IMR-90 (cell line): Measurements from ENCODE around the gene CDH12. TPM values are rescaled to one million over a fixed set of nuclear protein-coding genes. Genes with fewer than 3 reads are reported as not detected.

Source experiments
- ATAC-seq: fragments of 200-7000 bp; cut with Tn5 transposase; 2 replicates; pipeline ENCODE4 v1.9.1; 2020; ENCODE audit warnings: low read depth, mild to moderate bottlenecking, moderate library complexity
- BruUV-seq: library from RNA; stranded (reverse); fragments of 400-500 nt; replicated peaks from 2 replicates; lab custom pipeline; 2021; lab: Mats Ljungman, UMichigan
- CTCF ChIA-PET: fragments of 300-600 bp; formaldehyde crosslinking; extraction: SDS; loops from one replicate; lab custom pipeline; 2021; ENCODE audit warnings: antibody characterized with exemption; lab: Yijun Ruan, JAX
- POLR2A ChIA-PET: fragments of 300-600 bp; sonication (Branson Sonifier 250); formaldehyde crosslinking; loops from one replicate; lab custom pipeline; 2022; ENCODE audit warnings: antibody characterized with exemption; ENCODE audit not compliant: unreplicated experiment; lab: Charles Lee
- DNase-seq: peaks from one replicate; pipeline ENCODE4 v3.0.0; 2013
- H2AFZ ChIP-seq: replicated peaks from 2 replicates; pipeline ENCODE3; 2013; ENCODE audit warnings: low read length, mild to moderate bottlenecking; ENCODE audit not compliant: poor library complexity
- H2AK5ac ChIP-seq: 2 replicates; pipeline ENCODE4 v1.6.1; 2013; ENCODE audit warnings: low read depth, low read length, inconsistent platforms
- H2AK9ac ChIP-seq: replicated peaks from 2 replicates; pipeline ENCODE3; 2013; ENCODE audit warnings: mild to moderate bottlenecking, low read depth, low read length, moderate library complexity; ENCODE audit not compliant: poor library complexity
- H2BK120ac ChIP-seq: 2 replicates; pipeline ENCODE4 v1.6.1; 2013; ENCODE audit warnings: low read depth, low read length, inconsistent platforms
- H2BK15ac ChIP-seq: 3 replicates; pipeline ENCODE4 v1.6.1; 2013; ENCODE audit warnings: low read depth, low read length, inconsistent platforms
- H2BK20ac ChIP-seq: 2 replicates; pipeline ENCODE4 v1.6.1; 2013; ENCODE audit warnings: low read depth, mild to moderate bottlenecking, inconsistent platforms, low read length, moderate library complexity
- H2BK5ac ChIP-seq: 2 replicates; pipeline ENCODE4 v1.6.1; 2013; ENCODE audit warnings: mild to moderate bottlenecking, low read depth, low read length, inconsistent platforms; ENCODE audit not compliant: poor library complexity, severe bottlenecking
- H3K14ac ChIP-seq: replicated peaks from 2 replicates; pipeline ENCODE4 v1.6.1; 2013; ENCODE audit warnings: low read depth, low read length, inconsistent platforms
- H3K18ac ChIP-seq: 2 replicates; pipeline ENCODE4 v1.6.1; 2013; ENCODE audit warnings: low read depth, low read length, control low read depth
- H3K23ac ChIP-seq: 2 replicates; pipeline ENCODE4 v1.6.1; 2013; ENCODE audit warnings: low read depth, low read length, inconsistent platforms
- H3K27ac ChIP-seq: 2 replicates; pipeline ENCODE4 v1.5.1; 2013; ENCODE audit warnings: mild to moderate bottlenecking, control low read depth, low read length; ENCODE audit not compliant: insufficient read depth
- H3K27me3 ChIP-seq: 2 replicates; pipeline ENCODE4 v1.6.1; 2013; ENCODE audit warnings: low read length; ENCODE audit not compliant: control insufficient read depth, insufficient read depth
- H3K36me3 ChIP-seq: 2 replicates; pipeline ENCODE4 v1.6.1; 2013; ENCODE audit warnings: low read length, mixed read lengths; ENCODE audit not compliant: control insufficient read depth, insufficient read depth
- H3K4ac ChIP-seq: 2 replicates; pipeline ENCODE4 v1.6.1; 2013; ENCODE audit warnings: low read depth, low read length, inconsistent platforms
- H3K4me1 ChIP-seq: 2 replicates; pipeline ENCODE4 v1.6.1; 2013; ENCODE audit warnings: low read length, mixed read lengths; ENCODE audit not compliant: control insufficient read depth, insufficient read depth
- H3K4me2 ChIP-seq: 2 replicates; pipeline ENCODE4 v1.6.1; 2013; ENCODE audit warnings: low read depth, mild to moderate bottlenecking, control low read depth, low read length, moderate library complexity
- H3K4me3 ChIP-seq: 2 replicates; pipeline ENCODE4 v1.5.1; 2013; ENCODE audit warnings: low read depth, mild to moderate bottlenecking, control low read depth, low read length, moderate library complexity; ENCODE audit not compliant: insufficient read depth
- H3K56ac ChIP-seq: 2 replicates; pipeline ENCODE4 v1.6.1; 2013; ENCODE audit warnings: low read length, inconsistent platforms; ENCODE audit not compliant: insufficient read depth; ENCODE audit errors: extremely low read depth
- H3K79me1 ChIP-seq, 2 experiments: 2 replicates each; pipeline ENCODE4 v1.6.1; 2013; ENCODE audit warnings: low read length in 2 of 2, inconsistent platforms in 1 of 2, low read depth in 1 of 2
- H3K9ac ChIP-seq: 2 replicates; pipeline ENCODE4 v1.6.1; 2013; ENCODE audit warnings: low read depth, low read length, control low read depth
- H3K9me1 ChIP-seq: 2 replicates; pipeline ENCODE4 v1.6.1; 2013; ENCODE audit warnings: low read length, inconsistent platforms; ENCODE audit not compliant: insufficient read depth
- H3K9me3 ChIP-seq: 2 replicates; pipeline ENCODE4 v1.6.1; 2013; ENCODE audit warnings: low read length; ENCODE audit not compliant: control insufficient read depth, insufficient read depth
- H4K20me1 ChIP-seq: 2 replicates; pipeline ENCODE4 v1.6.1; 2013; ENCODE audit warnings: low read length, inconsistent platforms; ENCODE audit not compliant: insufficient read depth
- H4K5ac ChIP-seq: 2 replicates; pipeline ENCODE4 v1.6.1; 2013; ENCODE audit warnings: mild to moderate bottlenecking, low read depth, low read length, control low read depth
- H4K8ac ChIP-seq, 2 experiments: 2 replicates each; pipeline ENCODE4 v1.6.1; 2013; ENCODE audit warnings: low read depth in 2 of 2, low read length in 2 of 2, control low read depth in 1 of 2, inconsistent platforms in 1 of 2
- H4K91ac ChIP-seq: 2 replicates; pipeline ENCODE4 v1.6.1; 2013; ENCODE audit warnings: low read depth, low read length, inconsistent platforms; ENCODE audit not compliant: insufficient read depth
- BHLHE40 ChIP-seq: fragments of 150-350 bp; IDR thresholded peaks from 2 replicates; pipeline ENCODE4 v1.6.1; 2016; ENCODE audit warnings: mild to moderate bottlenecking, low read depth, low read length
- CEBPB ChIP-seq: IDR thresholded peaks from 2 replicates; pipeline ENCODE4 v1.6.1; 2012; ENCODE audit warnings: low read depth, low read length, improper control_type of control experiment
- CHD1 ChIP-seq: IDR thresholded peaks from 2 replicates; pipeline ENCODE4 v1.6.1; 2012; ENCODE audit warnings: low read depth, low read length, improper control_type of control experiment
- FOS ChIP-seq: fragments of 150-350 bp; IDR thresholded peaks from 2 replicates; pipeline ENCODE4 v1.6.1; 2016; ENCODE audit warnings: low read depth, low read length
- MAFK ChIP-seq: IDR thresholded peaks from 2 replicates; pipeline ENCODE4 v1.6.1; 2012; ENCODE audit warnings: low read depth, low read length, improper control_type of control experiment
- MXI1 ChIP-seq: IDR thresholded peaks from 2 replicates; pipeline ENCODE4 v1.6.1; 2012; ENCODE audit warnings: low read depth, mild to moderate bottlenecking, low read length, moderate library complexity, borderline replicate concordance
- NFE2L2 ChIP-seq: fragments of 150-350 bp; IDR thresholded peaks from 2 replicates; pipeline ENCODE4 v1.6.1; 2016; ENCODE audit warnings: low read depth, mild to moderate bottlenecking, low read length
- RCOR1 ChIP-seq: IDR thresholded peaks from 2 replicates; pipeline ENCODE4 v1.6.1; 2012; ENCODE audit warnings: mild to moderate bottlenecking, low read length, improper control_type of control experiment; ENCODE audit not compliant: insufficient replicate concordance
- RFX5 ChIP-seq: IDR thresholded peaks from 2 replicates; pipeline ENCODE4 v1.8.0; 2012; ENCODE audit warnings: low read depth, mild to moderate bottlenecking, low read length, moderate library complexity
- SMC3 ChIP-seq: fragments of 150-350 bp; IDR thresholded peaks from 2 replicates; pipeline ENCODE4 v1.6.1; 2016; ENCODE audit warnings: low read depth, mild to moderate bottlenecking, antibody characterized with exemption, low read length, moderate library complexity
- WGBS, 2 experiments: methylation state at CpG; one replicate each; pipeline versions ENCODE4 v1.1.5 to v1.1.7; 2013; ENCODE audit warnings: missing lambda C conversion rate in 2 of 2; ENCODE audit not compliant: insufficient read length in 1 of 2; ENCODE audit errors: extremely low coverage in 2 of 2; 5-methylcytosine and 5-hydroxymethylcytosine counted together
- dilution Hi-C: fragments of 300-500 bp; cut with HindIII; formaldehyde crosslinking; loops from one replicate; pipeline ENCODE4 v1.14.3; 2018; ENCODE audit warnings: low sequenced_read_pairs; ENCODE audit not compliant: unreplicated experiment
- in situ Hi-C: fragments of 300-500 bp; cut with MboI; formaldehyde crosslinking; loops from 3 replicates; pipeline ENCODE4 v1.14.3; 2019; ENCODE audit warnings: low sequenced_read_pairs, inconsistent platforms, mixed read lengths
- intact Hi-C: fragments of 100-400 bp; cut with micrococcal nuclease; formaldehyde crosslinking; loops from 2 replicates; pipeline ENCODE4 v1.10.0; 2022
- polyA plus RNA-seq, 3 experiments: library from polyadenylated mRNA; depleted of rRNA; stranded (reverse); fragments of >200 nt; gene quantifications; 2 replicates each; pipeline ENCODE4 v1.2.3, GENCODE V29; 2012; ENCODE audit warnings: low replicate concordance in 1 of 3
- total RNA-seq: library from RNA; depleted of rRNA; stranded (reverse); fragments of >200 nt; gene quantifications from 2 replicates; pipeline ENCODE4 v1.2.3, GENCODE V29; 2012
- TF ChIP-seq, protein P1 (sequence below): fragments of 150-350 bp; IDR thresholded peaks from 2 replicates; pipeline ENCODE4 v1.6.1; 2016; ENCODE audit warnings: low read depth, mild to moderate bottlenecking, low read length, moderate library complexity, borderline replicate concordance
- TF ChIP-seq, protein P2 (sequence below): fragments of 150-350 bp; IDR thresholded peaks from 2 replicates; pipeline ENCODE4 v1.6.1; 2017; ENCODE audit warnings: mild to moderate bottlenecking, antibody characterized with exemption, low read length, low read depth

The CDH12 gene
- total and polyA plus RNA-seq, 2 of the 4 experiments (the other 2 are of a cell fraction), result not detected

DNA sequence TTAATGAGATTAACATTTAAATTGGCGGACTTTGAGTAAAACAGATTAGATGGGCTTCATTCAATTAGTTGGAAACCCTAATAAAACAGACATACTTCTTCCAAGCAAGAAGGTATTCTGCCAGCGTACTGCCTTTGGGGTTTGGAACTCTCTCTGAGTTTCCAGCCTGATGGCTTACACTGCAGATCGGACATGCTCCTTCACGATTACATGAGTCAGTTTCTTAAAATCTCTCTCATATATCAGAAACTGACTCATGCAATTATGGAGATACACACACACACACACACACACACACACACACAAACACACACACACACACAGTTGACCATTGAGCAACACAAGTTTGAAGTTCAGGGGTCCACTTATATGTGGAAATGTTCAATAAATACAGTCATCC, 789.4 kb downstream of the CDH12 start:
- DNase-seq (no peak), ATAC-seq (no peak)
- no peaks in the 10 kb centered on the region for H3K9me3 ChIP-seq
- H2BK15ac ChIP-seq, result no peak overlapping the region
- H3K27ac ChIP-seq, result no peak overlapping the region
- H2AK9ac ChIP-seq, result no peak overlapping the region
- no peak overlapping the region for H2AK5ac ChIP-seq
- H3K14ac ChIP-seq, result no peak overlapping the region
- H3K36me3 ChIP-seq, result no peaks in the 10 kb centered on the region
- CTCF ChIA-PET, result no interaction called here
- H4K5ac ChIP-seq, result no peak overlapping the region
- H3K9ac ChIP-seq, result no peak overlapping the region
- 67% methylated on average over 1 of the region's 4 CpGs; no CpG with 5 or more reads in 1 of the 2 experiments for WGBS, 2 experiments
- no peak overlapping the region for H3K4me3 ChIP-seq
- H2BK20ac ChIP-seq, result no peak overlapping the region
- no peak overlapping the region for H3K56ac ChIP-seq
- H3K18ac ChIP-seq, result no peak overlapping the region
- no peak overlapping the region for H2BK120ac ChIP-seq
- H4K20me1 ChIP-seq, result no peaks in the 10 kb centered on the region
- H3K9me1 ChIP-seq, result no peaks in the 10 kb centered on the region
- POLR2A ChIA-PET, result no interaction called here
- H2BK5ac ChIP-seq, result no peak overlapping the region
- H3K23ac ChIP-seq, result no peak overlapping the region
- no peak overlapping the region for H4K91ac ChIP-seq
- no peak overlapping the region for H3K4ac ChIP-seq
- dilution Hi-C loops (no loop called here), intact Hi-C loops (no loop called here), in situ Hi-C loops (no loop called here)
- no peak overlapping the region for H3K4me2 ChIP-seq
- H3K27me3 ChIP-seq, result no peaks in the 10 kb centered on the region
- H2AFZ ChIP-seq, result no peak overlapping the region
- H3K79me1 ChIP-seq, result no peaks in the 10 kb centered on the region
- no peaks in the 10 kb centered on the region for H3K4me1 ChIP-seq
- TF ChIP-seq CHD1 (no peak), RCOR1 (no peak), MXI1 (no peak), CEBPB (no peak), MAFK (no peak), FOS (no peak), BHLHE40 (no peak), SMC3 (no peak), RFX5 (no peak), NFE2L2 (no peak)
- TF ChIP-seq, protein P1, sequence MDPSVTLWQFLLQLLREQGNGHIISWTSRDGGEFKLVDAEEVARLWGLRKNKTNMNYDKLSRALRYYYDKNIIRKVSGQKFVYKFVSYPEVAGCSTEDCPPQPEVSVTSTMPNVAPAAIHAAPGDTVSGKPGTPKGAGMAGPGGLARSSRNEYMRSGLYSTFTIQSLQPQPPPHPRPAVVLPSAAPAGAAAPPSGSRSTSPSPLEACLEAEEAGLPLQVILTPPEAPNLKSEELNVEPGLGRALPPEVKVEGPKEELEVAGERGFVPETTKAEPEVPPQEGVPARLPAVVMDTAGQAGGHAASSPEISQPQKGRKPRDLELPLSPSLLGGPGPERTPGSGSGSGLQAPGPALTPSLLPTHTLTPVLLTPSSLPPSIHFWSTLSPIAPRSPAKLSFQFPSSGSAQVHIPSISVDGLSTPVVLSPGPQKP, result no peak
- TF ChIP-seq, protein P2, sequence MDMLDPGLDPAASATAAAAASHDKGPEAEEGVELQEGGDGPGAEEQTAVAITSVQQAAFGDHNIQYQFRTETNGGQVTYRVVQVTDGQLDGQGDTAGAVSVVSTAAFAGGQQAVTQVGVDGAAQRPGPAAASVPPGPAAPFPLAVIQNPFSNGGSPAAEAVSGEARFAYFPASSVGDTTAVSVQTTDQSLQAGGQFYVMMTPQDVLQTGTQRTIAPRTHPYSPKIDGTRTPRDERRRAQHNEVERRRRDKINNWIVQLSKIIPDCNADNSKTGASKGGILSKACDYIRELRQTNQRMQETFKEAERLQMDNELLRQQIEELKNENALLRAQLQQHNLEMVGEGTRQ, result no peak
- H4K8ac ChIP-seq, result no peak overlapping the region
- BruUV-seq, result no TSS peak
